Mononuclear cell (primary cell): ENCODE results near the gene AURKB. TPM values are rescaled to one million over a fixed set of nuclear protein-coding genes. Genes with fewer than 3 reads are reported as not detected.
"Not testable (repeated sequence)": the region's sequence is repeated elsewhere in the genome, so short reads cannot be mapped to it uniquely, and the experiment has no call there.

Source experiments
- H3K27me3 ChIP-seq: 2 replicates; pipeline ENCODE4 v1.6.0; 2011; ENCODE audit warnings: low read length, control low read depth; ENCODE audit not compliant: insufficient read depth
- H3K4me1 ChIP-seq: 2 replicates; pipeline ENCODE4 v1.5.1; 2011; ENCODE audit warnings: mild to moderate bottlenecking, low read length, control low read depth; ENCODE audit not compliant: insufficient read depth
- H3K4me3 ChIP-seq: 2 replicates; pipeline ENCODE4 v1.5.1; 2011; ENCODE audit warnings: mild to moderate bottlenecking, low read length, moderate library complexity
- H3K9me3 ChIP-seq: 2 replicates; pipeline ENCODE4 v1.5.1; 2011; ENCODE audit warnings: low read depth, mild to moderate bottlenecking, control low read depth, low read length
- total RNA-seq: library from RNA; depleted of rRNA; stranded (reverse); fragments of >200 nt; gene quantifications from one replicate; pipeline ENCODE4 v1.2.3, GENCODE V29; 2012

AURKB gene
- total RNA-seq = 1.5 TPM

DNA sequence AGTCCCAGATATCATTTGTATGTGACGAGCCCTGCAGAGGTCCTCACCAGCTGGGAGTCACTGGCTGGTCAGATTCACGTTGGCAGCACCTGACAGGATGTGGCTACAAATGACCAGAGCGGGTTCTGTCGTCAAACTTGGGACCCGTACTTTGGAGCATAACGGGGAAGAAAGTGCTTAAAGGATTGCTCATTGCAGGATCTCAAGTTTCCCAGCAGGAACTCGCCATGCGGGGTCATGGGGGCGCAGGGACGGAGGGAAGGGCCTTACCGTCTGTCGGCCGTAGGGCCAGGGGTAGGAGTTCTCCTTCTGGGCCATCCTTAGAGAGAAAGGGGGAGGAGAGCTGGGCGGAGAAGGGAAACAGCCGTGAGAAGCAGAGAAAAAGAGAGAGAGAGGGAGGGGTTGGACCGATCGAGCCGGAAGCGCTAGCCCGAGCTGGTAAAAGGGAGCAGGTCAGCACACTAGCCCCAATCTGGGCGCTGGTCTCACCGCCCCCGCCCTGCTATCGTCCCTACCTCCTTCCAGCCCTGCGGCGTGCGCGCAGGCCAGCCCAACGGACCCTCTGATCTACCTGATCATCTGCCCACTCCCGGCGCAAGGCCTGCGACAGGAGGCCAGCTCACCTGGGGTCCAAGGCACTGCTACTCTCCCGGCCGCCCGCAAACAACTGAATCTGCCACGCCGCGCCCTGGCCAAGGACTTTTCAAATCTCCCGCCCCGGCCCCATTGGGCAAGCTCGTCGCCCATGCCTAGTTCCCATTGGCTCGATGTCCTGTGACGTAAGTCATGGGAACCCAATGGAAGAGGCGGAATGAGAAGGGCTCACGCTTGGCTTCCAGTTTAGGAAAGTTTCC lies at the start of gene AURKB:
Gene AURKB, minus strand, starts transcription at position 669 of the 854 bp plus-strand sequence. Its CDS starts 351 bp downstream, at position 318.
- no peaks in the 10 kb centered on the region for H3K9me3 ChIP-seq
- H3K4me3 ChIP-seq = peak within 1 kb of the TSS; percentile 79
- no peaks in the 10 kb centered on the region for H3K27me3 ChIP-seq
- peaks cover 26% of the 10 kb centered on the region for H3K4me1 ChIP-seq

- no peaks in the 10 kb centered on the region for H3K27me3 ChIP-seq
- H3K4me1 ChIP-seq = no peaks in the 10 kb centered on the region
- H3K9me3 ChIP-seq = no peaks in the 10 kb centered on the region
- H3K4me3 ChIP-seq = no peak overlapping the region
Observed at GRCh38 chr17:8257801-8258200, 47.4 kb upstream of the AURKB start.

DNA sequence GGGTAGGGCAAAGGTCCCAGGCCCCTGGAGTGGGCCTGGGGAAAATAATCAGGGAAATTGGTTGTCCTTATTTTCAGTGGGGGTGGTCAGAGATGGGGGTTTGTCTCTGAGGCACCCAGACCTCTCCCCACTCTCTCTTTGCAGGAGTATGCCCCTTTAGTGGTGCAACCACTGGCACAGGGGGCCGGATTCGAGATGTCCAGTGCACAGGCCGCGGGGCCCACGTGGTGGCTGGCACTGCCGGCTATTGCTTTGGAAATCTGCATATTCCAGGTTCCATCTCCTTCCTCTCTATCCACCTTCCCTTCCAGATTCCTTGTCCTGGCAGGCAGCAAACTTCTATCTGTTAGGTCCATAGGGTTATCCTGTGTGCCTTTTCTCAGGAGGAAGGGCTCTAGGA lies 46.3 kb upstream of the AURKB start:
- no peaks in the 10 kb centered on the region for H3K27me3 ChIP-seq
- no peaks in the 10 kb centered on the region for H3K9me3 ChIP-seq
- no peaks in the 10 kb centered on the region for H3K4me1 ChIP-seq
- H3K4me3 ChIP-seq = no peak overlapping the region

DNA sequence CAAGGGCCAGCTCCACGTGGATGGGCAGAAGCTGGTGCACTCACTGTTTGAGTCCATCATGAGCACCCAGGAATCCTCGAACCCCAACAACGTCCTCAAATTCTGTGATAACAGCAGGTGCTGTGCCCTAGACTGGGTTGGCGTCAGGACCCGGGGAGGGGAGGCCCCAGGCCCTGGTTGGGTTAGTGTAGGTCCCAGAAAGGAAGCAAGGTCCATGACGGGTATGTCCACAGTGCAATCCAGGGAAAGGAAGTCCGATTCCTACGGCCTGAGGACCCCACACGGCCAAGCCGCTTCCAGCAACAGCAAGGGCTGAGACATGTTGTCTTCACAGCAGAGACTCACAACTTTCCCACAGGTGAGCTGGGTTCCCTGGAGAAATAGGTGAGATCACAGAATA lies 45.9 kb upstream of the AURKB start:
- no peaks in the 10 kb centered on the region for H3K4me1 ChIP-seq
- H3K27me3 ChIP-seq = no peaks in the 10 kb centered on the region
- H3K9me3 ChIP-seq = no peaks in the 10 kb centered on the region
- H3K4me3 ChIP-seq = no peak overlapping the region

GRCh38 chr17:8255499-8255898 lies 45.1 kb upstream of the AURKB start:
- Histone ChIP-seq H3K4me3 (no peak overlapping the region), H3K9me3 (no peaks in the 10 kb centered on the region), H3K27me3 (no peaks in the 10 kb centered on the region)

DNA sequence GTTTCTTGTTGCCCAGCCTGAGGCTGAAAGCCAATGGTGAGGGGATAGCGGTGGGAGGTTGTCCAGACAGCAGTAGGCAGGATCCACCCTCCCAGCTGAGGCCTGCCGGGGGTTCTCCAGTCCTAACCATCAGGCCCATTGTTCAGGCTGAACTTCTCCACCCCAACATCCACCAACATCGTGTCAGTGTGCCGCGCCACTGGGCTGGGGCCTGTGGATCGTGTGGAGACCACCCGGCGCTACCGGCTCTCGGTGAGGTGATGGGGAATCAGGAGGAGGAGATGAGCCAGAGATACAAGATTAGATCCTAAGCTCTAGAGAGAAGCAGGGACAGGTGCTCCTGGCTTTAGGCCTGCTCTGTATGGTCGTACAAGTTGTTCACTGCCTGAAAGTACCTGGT lies 44.5 kb upstream of the AURKB start:
- Histone ChIP-seq H3K9me3 (no peaks in the 10 kb centered on the region), H3K4me3 (no peak overlapping the region), H3K27me3 (no peaks in the 10 kb centered on the region), H3K4me1 (peaks cover 4% of the 10 kb centered on the region)

More at GRCh38 chr17:8255499-8255898, 45.1 kb upstream of the AURKB start:
- H3K4me1 ChIP-seq = no peaks in the 10 kb centered on the region

DNA sequence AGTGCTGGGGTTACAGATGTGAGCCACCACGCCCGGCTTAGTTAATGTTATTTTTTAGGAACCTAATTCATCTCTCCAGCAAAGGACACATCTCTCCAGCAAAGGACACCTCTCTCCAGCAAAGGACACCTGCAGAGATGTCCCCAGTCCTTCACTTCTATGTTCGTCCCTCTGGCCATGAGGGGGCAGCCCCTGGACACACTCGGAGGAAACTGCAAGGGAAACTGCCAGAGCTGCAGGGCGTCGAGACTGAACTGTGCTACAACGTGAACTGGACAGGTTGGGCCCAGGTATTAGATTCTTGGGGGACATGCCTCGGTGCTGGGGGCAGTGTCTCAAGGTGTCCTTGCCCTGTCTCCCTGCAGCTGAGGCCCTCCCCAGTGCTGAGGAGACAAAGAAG lies 43.4 kb upstream of the AURKB start:
- peaks cover 12% of the 10 kb centered on the region for H3K4me1 ChIP-seq
- H3K9me3 ChIP-seq = no peaks in the 10 kb centered on the region
- H3K27me3 ChIP-seq = no peaks in the 10 kb centered on the region
- H3K4me3 ChIP-seq = no peak overlapping the region

- H3K4me1 ChIP-seq = peaks cover 22% of the 10 kb centered on the region
- H3K27me3 ChIP-seq, H3K9me3 ChIP-seq, H3K4me3 ChIP-seq: not testable (repeated sequence)
Observed at GRCh38 chr17:8251411-8251810, 41.0 kb upstream of the AURKB start.

GRCh38 chr17:8249621-8250500 lies 39.5 kb upstream of the AURKB start:
- Histone ChIP-seq H3K4me1 (peaks cover 31% of the 10 kb centered on the region), H3K27me3 (no peaks in the 10 kb centered on the region), H3K4me3 (peak overlapping the region; percentile 99), H3K9me3 (no peaks in the 10 kb centered on the region)

DNA sequence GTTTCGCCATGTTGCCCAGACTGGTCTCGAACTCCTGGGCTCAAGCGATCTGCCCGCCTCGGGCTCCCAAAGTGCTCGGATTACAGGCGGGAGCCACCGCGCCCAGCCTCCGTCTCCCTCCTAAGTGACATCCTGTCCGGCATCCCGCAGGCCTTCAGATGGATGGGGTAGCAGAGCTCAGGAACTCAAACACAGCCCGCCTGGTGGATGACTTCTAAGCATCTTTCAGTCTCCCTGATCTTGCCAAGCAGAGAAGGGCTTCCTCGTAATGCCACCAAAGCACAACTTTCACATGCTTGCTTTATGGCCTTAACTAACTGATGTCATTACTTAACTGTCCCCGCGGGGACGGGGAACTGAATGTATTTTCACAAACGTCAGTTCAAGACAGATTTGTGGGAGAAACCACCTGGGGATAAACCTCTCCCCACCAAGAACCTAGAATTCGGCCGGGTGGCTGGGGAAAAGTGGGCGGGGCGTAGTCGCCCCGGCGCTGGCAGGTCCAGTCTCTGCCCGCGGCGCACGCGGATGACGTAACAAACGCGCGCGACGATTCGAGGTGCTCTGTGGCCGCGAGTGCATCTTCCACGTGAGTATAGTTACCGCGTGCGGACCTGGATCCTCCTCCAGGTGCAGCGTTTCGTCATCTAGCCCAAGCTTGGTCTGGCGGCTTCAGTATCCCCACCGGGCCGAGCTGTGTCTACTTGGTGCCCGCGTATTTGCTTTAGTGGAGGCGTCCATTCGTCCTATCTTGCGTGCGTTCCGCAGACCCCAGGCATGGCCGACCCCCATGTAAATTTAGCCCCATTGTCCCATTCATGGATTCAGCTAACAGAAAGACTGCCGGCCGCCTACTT lies 38.6 kb upstream of the AURKB start, which contains the start of gene PFAS:
Gene PFAS, plus strand, starts transcription at position 539 of the 857 bp plus-strand sequence. CDS start 4,649 bp downstream, outside the sequence.
- peak within 1 kb of the TSS; percentile 99 for H3K4me3 ChIP-seq
- H3K9me3 ChIP-seq = no peaks in the 10 kb centered on the region
- no peaks in the 10 kb centered on the region for H3K27me3 ChIP-seq
- H3K4me1 ChIP-seq = peaks cover 39% of the 10 kb centered on the region

DNA sequence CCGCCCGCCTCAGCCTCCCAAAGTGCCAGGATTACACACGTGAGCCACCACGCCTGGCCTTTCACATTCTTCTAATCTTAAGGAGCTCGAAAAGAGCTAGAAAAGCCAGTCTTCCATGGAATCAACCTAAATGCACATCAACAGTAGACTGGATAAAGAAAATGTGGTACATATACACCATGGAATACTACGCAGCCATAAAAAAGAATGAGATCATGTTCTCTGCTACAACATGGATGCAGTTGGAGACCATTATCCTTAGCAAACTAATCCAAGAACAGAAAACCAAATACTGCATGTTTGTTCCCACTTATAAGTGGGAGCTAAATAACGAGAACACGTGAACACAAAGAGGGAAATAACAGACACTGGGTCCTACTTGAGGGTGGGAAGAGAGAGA lies 34.4 kb upstream of the AURKB start:
- H3K4me1 ChIP-seq = peaks cover 40% of the 10 kb centered on the region
- H3K9me3 ChIP-seq = no peaks in the 10 kb centered on the region
- H3K4me3 ChIP-seq = no peak overlapping the region
- no peaks in the 10 kb centered on the region for H3K27me3 ChIP-seq

DNA sequence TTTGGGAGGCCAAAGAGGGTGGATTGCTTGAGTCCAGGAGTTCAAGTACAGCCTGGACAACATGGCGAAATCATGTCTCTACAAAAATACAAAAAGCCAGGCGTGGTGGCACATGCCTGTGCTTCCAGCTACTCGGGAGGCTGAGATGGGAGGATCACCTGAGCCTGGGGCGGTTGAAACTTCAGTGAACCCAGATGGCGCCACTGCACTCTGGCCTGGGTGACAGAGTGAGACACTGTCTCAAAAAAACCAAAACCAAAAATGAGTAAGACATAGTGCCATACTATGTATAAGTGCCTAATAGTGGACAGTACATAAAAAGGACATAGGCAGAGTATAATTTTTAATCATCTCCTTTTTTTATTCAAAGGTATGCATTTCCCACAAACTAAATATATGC lies 33.5 kb upstream of the AURKB start:
- Histone ChIP-seq H3K9me3 (no peaks in the 10 kb centered on the region), H3K4me3 (no peak overlapping the region)

GRCh38 chr17:8237886-8238285 lies 27.5 kb upstream of the AURKB start:
- no peaks in the 10 kb centered on the region for H3K27me3 ChIP-seq
- H3K4me1 ChIP-seq = peaks cover 5% of the 10 kb centered on the region
- no peaks in the 10 kb centered on the region for H3K9me3 ChIP-seq
- H3K4me3 ChIP-seq = no peak overlapping the region

More for the DNA sequence above, 33.5 kb upstream of the AURKB start:
- H3K27me3 ChIP-seq = no peaks in the 10 kb centered on the region
- peaks cover 33% of the 10 kb centered on the region for H3K4me1 ChIP-seq

- Histone ChIP-seq H3K9me3 (no peaks in the 10 kb centered on the region), H3K4me1 (peaks cover 5% of the 10 kb centered on the region), H3K27me3 (no peaks in the 10 kb centered on the region), H3K4me3 (no peak overlapping the region)
Observed at GRCh38 chr17:8237175-8237574, 26.8 kb upstream of the AURKB start.
